Measurements from ENCODE around the gene DCAF7. TPM values are rescaled to one million over a fixed set of nuclear protein-coding genes. Genes with fewer than 3 reads are reported as not detected.

Gene DCAF7
- total RNA-seq, 1 experiment from 2014 or later, result 144 TPM

DNA sequence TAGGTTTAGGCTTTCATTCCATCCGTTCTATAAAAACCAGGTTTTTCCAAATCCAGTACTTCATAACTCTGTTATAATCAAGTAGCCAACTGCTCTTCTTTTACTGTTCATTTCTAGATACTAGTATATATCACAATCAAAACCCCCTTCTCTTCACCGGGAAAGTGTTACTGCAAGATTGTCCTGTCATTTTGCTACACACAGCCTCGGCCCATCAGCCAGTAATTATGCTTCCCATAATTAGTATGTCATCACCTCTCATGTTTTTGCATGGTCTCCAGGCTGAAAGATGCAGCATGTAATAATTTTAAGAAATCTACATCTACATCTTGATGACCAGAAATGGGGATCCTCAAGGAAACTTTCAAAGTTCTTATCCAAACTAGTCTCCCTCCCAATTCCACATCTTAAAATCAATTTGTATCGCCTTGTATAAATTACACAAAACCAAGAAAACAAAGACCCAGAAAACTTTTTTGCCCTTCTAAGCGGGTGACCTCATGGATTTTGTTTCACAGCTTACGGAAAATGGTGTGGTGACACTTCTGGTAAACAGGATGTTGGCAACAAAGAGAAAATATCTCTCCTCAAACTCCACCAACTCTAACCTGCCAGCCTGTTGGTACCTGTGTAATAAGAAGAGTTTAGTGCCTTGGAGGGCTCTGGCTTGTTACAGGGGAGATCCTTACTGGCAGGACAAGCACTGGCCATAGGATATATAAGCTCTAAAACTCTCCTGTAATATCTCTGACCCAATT lies 59.7 kb downstream of the DCAF7 start (continued):
- TF ChIP-seq ZBTB33 (IDR thresholded peaks at IDR 0.05; ENCODE audit: extremely low read depth, insufficient replicate concordance, low read length) (no peak), YY1 (IDR thresholded peaks at IDR 0.05; ENCODE audit: extremely low read depth, insufficient replicate concordance, low read depth, low read length) (no peak), ZFX (IDR thresholded peaks at IDR 0.05) (no peak), JUND (IDR thresholded peaks at IDR 0.05) (no peak), CBX3 (IDR thresholded peaks at IDR 0.05; ENCODE audit: low read depth) (no peak), EZH2phosphoT487 (IDR thresholded peaks at IDR 0.05; ENCODE audit: borderline replicate concordance) (no peak)
- TF ChIP-seq, protein P1, sequence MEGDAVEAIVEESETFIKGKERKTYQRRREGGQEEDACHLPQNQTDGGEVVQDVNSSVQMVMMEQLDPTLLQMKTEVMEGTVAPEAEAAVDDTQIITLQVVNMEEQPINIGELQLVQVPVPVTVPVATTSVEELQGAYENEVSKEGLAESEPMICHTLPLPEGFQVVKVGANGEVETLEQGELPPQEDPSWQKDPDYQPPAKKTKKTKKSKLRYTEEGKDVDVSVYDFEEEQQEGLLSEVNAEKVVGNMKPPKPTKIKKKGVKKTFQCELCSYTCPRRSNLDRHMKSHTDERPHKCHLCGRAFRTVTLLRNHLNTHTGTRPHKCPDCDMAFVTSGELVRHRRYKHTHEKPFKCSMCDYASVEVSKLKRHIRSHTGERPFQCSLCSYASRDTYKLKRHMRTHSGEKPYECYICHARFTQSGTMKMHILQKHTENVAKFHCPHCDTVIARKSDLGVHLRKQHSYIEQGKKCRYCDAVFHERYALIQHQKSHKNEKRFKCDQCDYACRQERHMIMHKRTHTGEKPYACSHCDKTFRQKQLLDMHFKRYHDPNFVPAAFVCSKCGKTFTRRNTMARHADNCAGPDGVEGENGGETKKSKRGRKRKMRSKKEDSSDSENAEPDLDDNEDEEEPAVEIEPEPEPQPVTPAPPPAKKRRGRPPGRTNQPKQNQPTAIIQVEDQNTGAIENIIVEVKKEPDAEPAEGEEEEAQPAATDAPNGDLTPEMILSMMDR (IDR thresholded peaks at IDR 0.05 in 2 of 3, conservative IDR thresholded peaks at IDR 0.05 in 1 of 3; ENCODE audit: borderline replicate concordance in 1 of 3, insufficient read depth in 1 of 3, low read depth in 2 of 3, low read length in 2 of 3), result no peak

DNA sequence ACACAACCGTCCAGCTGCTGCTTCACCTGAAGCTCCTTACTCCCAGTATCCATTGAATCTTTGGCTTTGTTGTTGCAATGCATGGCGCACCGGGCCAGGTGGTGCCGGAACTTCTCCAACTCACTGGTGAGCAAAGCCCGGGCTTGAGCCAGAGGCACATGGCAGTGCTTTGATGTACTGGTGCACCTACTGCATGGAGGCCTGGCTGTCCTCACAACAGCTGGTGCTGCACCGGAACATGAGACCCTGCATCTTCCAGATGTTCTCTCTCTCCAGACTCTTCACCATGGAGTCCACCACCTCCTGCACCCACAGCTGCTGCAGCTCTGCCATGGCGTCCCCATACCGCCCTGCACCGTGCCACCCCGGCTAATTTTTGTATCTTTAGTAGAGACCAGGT lies 60.6 kb downstream of the DCAF7 start:
- BruUV-seq (replicated peaks), result no TSS peak
- Histone ChIP-seq H3K9ac (ENCODE audit: low read length) (no peak overlapping the region), H3K9me2 (ENCODE audit: insufficient read depth) (no peaks in the 10 kb centered on the region)

More for the DNA sequence above, 60.6 kb downstream of the DCAF7 start:
- ATAC-seq (no peak), DNase-seq (ENCODE audit: low read depth, low spot score) (no peak)
- no peak overlapping the region for H2AFZ ChIP-seq (ENCODE audit: low read depth, low read length, poor library complexity, severe bottlenecking)
- TF ChIP-seq ZBTB33 (IDR thresholded peaks at IDR 0.05; ENCODE audit: extremely low read depth, insufficient replicate concordance, low read length), result no peak
- TF ChIP-seq CEBPB (IDR thresholded peaks at IDR 0.05; ENCODE audit: low read depth), result no peak
- no peak for TF ChIP-seq POLR2A (IDR thresholded peaks at IDR 0.05; ENCODE audit: borderline replicate concordance, extremely low read depth, insufficient read depth, insufficient read length)
- ChIA-PET CTCF (interaction anchor here (1.1 to 4.3 kb wide), 7 partner anchors 9 to 184 kb away, joined by 3 to 76 read pairs (median 14); partner anchors contain the start of gene MAP3K3), POLR2A (no interaction called here), RAD21 (ENCODE audit: low non-redundant PET in 1 of 2, low total read pairs in 2 of 2, uncharacterized antibody in 2 of 2, unreplicated experiment in 2 of 2) (interaction anchor here in 1 of 2 experiments (2.0 kb wide), 1 partner anchor 185 kb away, joined by 9 read pairs; no protein-coding TSS in a partner anchor)
- no peak overlapping the region for H3K4me2 ChIP-seq (ENCODE audit: low read length)
- H3K27ac ChIP-seq (ENCODE audit: low read depth, low read length), result no peak overlapping the region
- H3K36me3 ChIP-seq (ENCODE audit: control insufficient read depth in 1 of 2, insufficient read depth in 2 of 2, low read length in 2 of 2), result peaks cover 20 to 30% of the 10 kb centered on the region in 2 experiments
- H3K79me2 ChIP-seq (ENCODE audit: insufficient read depth, low read length), result no peaks in the 10 kb centered on the region
- intact Hi-C loops (cut with micrococcal nuclease), result no loop called here
- no peaks in the 10 kb centered on the region for H3K9me3 ChIP-seq (ENCODE audit: control insufficient read depth in 1 of 2, insufficient read depth in 1 of 2, low read depth in 1 of 2, low read length in 2 of 2)
- H3K27me3 ChIP-seq (ENCODE audit: insufficient read depth, low read length), result no peaks in the 10 kb centered on the region
- no peak overlapping the region for H3K4me3 ChIP-seq (replicated peaks in 1 of 2; ENCODE audit: low read depth in 1 of 2, low read length in 2 of 2)
- H4K20me1 ChIP-seq (ENCODE audit: insufficient read depth), result no peaks in the 10 kb centered on the region
- H3K4me1 ChIP-seq (ENCODE audit: control insufficient read depth in 1 of 2, insufficient read depth in 2 of 2, low read length in 2 of 2), result no peaks in the 10 kb centered on the region
